ENCODE data around the gene ZFAND2B. TPM values are rescaled to one million over a fixed set of nuclear protein-coding genes. Genes with fewer than 3 reads are reported as not detected.
A peak's percentile ranks its signal among the peaks of the same experiment; 100 is the strongest.

ZFAND2B gene
- total and polyA plus RNA-seq, 10 donors, result 39.4 to 77.7 (median 52.4) TPM

- Histone ChIP-seq H3K9me3 (no peaks in the 10 kb centered on the region), H3K4me3 (no peak overlapping the region), H3K27ac (no peak overlapping the region), H3K4me1 (peaks cover 9 to 62% (median 36%) of the 10 kb centered on the region in 6 donors), H3K36me3 (peaks cover 0 to 67% (median 54%) of the 10 kb centered on the region in 6 donors), H3K27me3 (replicated peaks in 1 of 7) (no peaks in the 10 kb centered on the region)
- intact Hi-C loops (cut with DNase I; ENCODE audit: low total_unique reads), result no loop called here
- WGBS, 5 donors, result 85 to 96% (median 91%) methylated on average over 4 to 5 of the region's 5 CpGs
- no peak for TF ChIP-seq POLR2AphosphoS5 (IDR thresholded peaks at IDR 0.05)
- TF ChIP-seq POLR2A (IDR thresholded peaks at IDR 0.05), result no peak
- TF ChIP-seq CTCF (IDR thresholded peaks at IDR 0.05 in 8 of 11, conservative IDR thresholded peaks at IDR 0.05 in 3 of 11), result no peak
- DNase-seq, result no peak
Observed at GRCh38 chr2:219180961-219181360, 25.6 kb upstream of the ZFAND2B start.

- Histone ChIP-seq H3K4me1 (peaks cover 8 to 56% (median 33%) of the 10 kb centered on the region in 6 donors), H3K9me3 (no peaks in the 10 kb centered on the region), H3K4me3 (no peak overlapping the region), H3K27me3 (replicated peaks in 1 of 7) (no peaks in the 10 kb centered on the region), H3K27ac (peak overlapping the region in 4 of 8 donors; percentile 34 to 73 (median 59)), H3K36me3 (peaks cover 0 to 71% (median 54%) of the 10 kb centered on the region in 6 donors)
- intact Hi-C loops (cut with DNase I; ENCODE audit: low total_unique reads), result no loop called here
- TF ChIP-seq POLR2AphosphoS5 (IDR thresholded peaks at IDR 0.05) (no peak), CTCF (IDR thresholded peaks at IDR 0.05 in 8 of 11, conservative IDR thresholded peaks at IDR 0.05 in 3 of 11) (no peak), POLR2A (IDR thresholded peaks at IDR 0.05) (no peak)
- DNase-seq, result no peak
- WGBS, 5 donors, result 91 to 99% (median 96%) methylated on average over 6 of the region's 6 CpGs
Observed at GRCh38 chr2:219181531-219181930, 25.1 kb upstream of the ZFAND2B start.

- H3K36me3 ChIP-seq, result peaks cover 0 to 74% (median 54%) of the 10 kb centered on the region in 6 donors
- intact Hi-C loops (cut with DNase I; ENCODE audit: low total_unique reads), result no loop called here
- H3K27me3 ChIP-seq (replicated peaks in 1 of 7), result no peaks in the 10 kb centered on the region
- TF ChIP-seq CTCF (IDR thresholded peaks at IDR 0.05 in 8 of 11, conservative IDR thresholded peaks at IDR 0.05 in 3 of 11) (no peak), POLR2AphosphoS5 (IDR thresholded peaks at IDR 0.05) (peak in 1 of 3 donors; percentile 55), POLR2A (IDR thresholded peaks at IDR 0.05) (no peak)
- H3K4me1 ChIP-seq, result peaks cover 8 to 50% (median 33%) of the 10 kb centered on the region in 6 donors
- no peak overlapping the region for H3K4me3 ChIP-seq
- peak overlapping the region in 6 of 8 donors; percentile 4 to 73 (median 46) for H3K27ac ChIP-seq
- no peaks in the 10 kb centered on the region for H3K9me3 ChIP-seq
- peak; percentile 84 for DNase-seq
- 51 to 84% (median 65%) methylated on average over 4 to 8 of the region's 8 CpGs for WGBS, 5 donors
Observed at GRCh38 chr2:219182331-219183150, 24.0 kb upstream of the ZFAND2B start.

GRCh38 chr2:219183151-219183772 is 23.3 kb upstream of the ZFAND2B start:
- intact Hi-C loops (cut with DNase I; ENCODE audit: low total_unique reads), result no loop called here
- no peak for TF ChIP-seq POLR2A (IDR thresholded peaks at IDR 0.05)
- no peak for TF ChIP-seq POLR2AphosphoS5 (IDR thresholded peaks at IDR 0.05)
- TF ChIP-seq CTCF (IDR thresholded peaks at IDR 0.05 in 8 of 11, conservative IDR thresholded peaks at IDR 0.05 in 3 of 11), result no peak
- WGBS, 5 donors, result 91 to 96% (median 94%) methylated on average over 6 of the region's 6 CpGs
- peaks cover 8 to 48% (median 33%) of the 10 kb centered on the region in 6 donors for H3K4me1 ChIP-seq
- H3K36me3 ChIP-seq, result peaks cover 0 to 74% (median 54%) of the 10 kb centered on the region in 6 donors
- no peaks in the 10 kb centered on the region for H3K27me3 ChIP-seq (replicated peaks in 1 of 7)
- peak overlapping the region in 2 of 8 donors; percentile 57 to 73 for H3K27ac ChIP-seq
- DNase-seq, result no peak
- no peak overlapping the region for H3K4me3 ChIP-seq
- no peaks in the 10 kb centered on the region for H3K9me3 ChIP-seq

Data from spleen (tissue), 11 donors.